Peyer's patch (tissue), 4 donors: Measurements from ENCODE around the gene MAN2A1. TPM values are rescaled to one million over a fixed set of nuclear protein-coding genes. Genes with fewer than 3 reads are reported as not detected.
A peak's percentile ranks its signal among the peaks of the same experiment; 100 is the strongest.

ENCODE experiments used
- DNase-seq, 3 donors: peaks; one replicate each; pipeline ENCODE4 v3.0.0-alpha.2; 2017 to 2019
- H3K27ac ChIP-seq, 4 donors: fragments of 200-600 bp; sonication (generic); one replicate each; pipeline ENCODE4 v1.5.1; 2016 to 2019
- H3K27me3 ChIP-seq, 2 donors: fragments of 200-600 bp; sonication (generic); one replicate each; pipeline ENCODE4 v1.5.1; 2019
- H3K36me3 ChIP-seq, 3 donors: fragments of 200-600 bp; sonication (generic); one replicate each; pipeline ENCODE4 v1.5.1; 2016 to 2019
- H3K4me1 ChIP-seq, 4 donors: fragments of 200-600 bp; sonication (generic); one replicate each; pipeline ENCODE4 v1.5.1; 2016 to 2019
- H3K4me3 ChIP-seq, 4 donors: fragments of 200-600 bp; sonication (generic); 1 replicate in 3 of 4; 2 replicates in 1 of 4; pipeline ENCODE4 v1.5.1; 2016 to 2019; ENCODE audit warnings: mild to moderate bottlenecking in 1 of 4
- H3K9me3 ChIP-seq, 4 donors: fragments of 200-600 bp; sonication (generic); one replicate each; pipeline ENCODE4 v1.5.1; 2016 to 2019; ENCODE audit warnings: mild to moderate bottlenecking in 1 of 4
- CTCF ChIP-seq, 6 experiments: fragments of 450-650 bp in 4 of 6; fragments of 200-600 bp in 2 of 6; sonication (generic) in 1 of 6; IDR thresholded peaks; one replicate each; pipeline ENCODE4 v1.5.1; 2017 to 2019; ENCODE audit warnings: antibody characterized with exemption in 6 of 6, mild to moderate bottlenecking in 3 of 6, moderate library complexity in 1 of 6
- POLR2A ChIP-seq, 2 donors: fragments of 450-650 bp; IDR thresholded peaks; one replicate each; pipeline ENCODE4 v1.5.1; 2017; ENCODE audit warnings: antibody characterized with exemption in 2 of 2, mild to moderate bottlenecking in 2 of 2, moderate library complexity in 2 of 2
- total RNA-seq, 4 donors: library from RNA; depleted of rRNA; stranded (reverse); fragments of >200 nt; gene quantifications; one replicate each; pipeline ENCODE4 v1.1.0, GENCODE V29; 2016

MAN2A1 gene
- total RNA-seq, 4 donors from 2014 or later, result 52.8 to 112 (median 95.3) TPM

GRCh38 chr5:109900911-109901627 lies 211.3 kb downstream of the MAN2A1 start:
- Histone ChIP-seq H3K9me3 (no peaks in the 10 kb centered on the region), H3K27me3 (no peaks in the 10 kb centered on the region), H3K36me3 (no peaks in the 10 kb centered on the region), H3K4me3 (peak overlapping the region in 1 of 4 donors; percentile 17), H3K27ac (peak overlapping the region in 2 of 4 donors; percentile 28 to 64), H3K4me1 (peaks cover 0 to 7% (median 0%) of the 10 kb centered on the region in 4 donors)
- DNase-seq, result no peak
- peak in 2 of 6 experiments; percentile 1 to 11 for TF ChIP-seq CTCF (IDR thresholded peaks at IDR 0.05)
- no peak for TF ChIP-seq POLR2A (IDR thresholded peaks at IDR 0.05)

- no peak for DNase-seq
- Histone ChIP-seq H3K4me1 (peaks cover 0 to 7% (median 0%) of the 10 kb centered on the region in 4 donors), H3K27ac (no peak overlapping the region), H3K36me3 (no peaks in the 10 kb centered on the region), H3K4me3 (no peak overlapping the region), H3K27me3 (no peaks in the 10 kb centered on the region), H3K9me3 (no peaks in the 10 kb centered on the region)
- TF ChIP-seq POLR2A (IDR thresholded peaks at IDR 0.05), result no peak
- no peak for TF ChIP-seq CTCF (IDR thresholded peaks at IDR 0.05)
These were observed 211.9 kb downstream of the MAN2A1 start for GRCh38 chr5:109901628-109901981.

- H3K4me1 ChIP-seq, result peaks cover 0 to 7% (median 0%) of the 10 kb centered on the region in 4 donors
- H3K27me3 ChIP-seq, result no peaks in the 10 kb centered on the region
- H3K36me3 ChIP-seq, result no peaks in the 10 kb centered on the region
- no peak overlapping the region for H3K4me3 ChIP-seq
- H3K27ac ChIP-seq, result no peak overlapping the region
- no peak for DNase-seq
- no peaks in the 10 kb centered on the region for H3K9me3 ChIP-seq
- TF ChIP-seq CTCF (IDR thresholded peaks at IDR 0.05) (no peak), POLR2A (IDR thresholded peaks at IDR 0.05) (no peak)
These were observed 213.3 kb downstream of the MAN2A1 start for GRCh38 chr5:109903061-109903460.

GRCh38 chr5:109905906-109906305 lies 216.2 kb downstream of the MAN2A1 start:
- Histone ChIP-seq H3K4me1 (peaks cover 0 to under 1% (median 0%) of the 10 kb centered on the region in 4 donors), H3K9me3 (no peaks in the 10 kb centered on the region), H3K27me3 (no peaks in the 10 kb centered on the region), H3K36me3 (no peaks in the 10 kb centered on the region), H3K4me3 (no peak overlapping the region), H3K27ac (no peak overlapping the region)
- no peak for DNase-seq
- TF ChIP-seq POLR2A (IDR thresholded peaks at IDR 0.05) (no peak), CTCF (IDR thresholded peaks at IDR 0.05) (no peak)

- H3K27me3 ChIP-seq, result no peaks in the 10 kb centered on the region
- H3K27ac ChIP-seq, result no peak overlapping the region
- no peak for DNase-seq
- H3K4me3 ChIP-seq, result no peak overlapping the region
- no peaks in the 10 kb centered on the region for H3K9me3 ChIP-seq
- no peak for TF ChIP-seq POLR2A (IDR thresholded peaks at IDR 0.05)
- TF ChIP-seq CTCF (IDR thresholded peaks at IDR 0.05), result no peak
- H3K36me3 ChIP-seq, result no peaks in the 10 kb centered on the region
- H3K4me1 ChIP-seq, result no peaks in the 10 kb centered on the region
These were observed 217.5 kb downstream of the MAN2A1 start for GRCh38 chr5:109907189-109907588.
